Keratinocyte (primary cell): Measurements from ENCODE around the gene PRPSAP1. TPM values are rescaled to one million over a fixed set of nuclear protein-coding genes. Genes with fewer than 3 reads are reported as not detected.

Source experiments
- DNase-seq: peaks from one replicate; pipeline ENCODE4 v3.0.0-alpha.2; 2011; ENCODE audit warnings: low read depth, missing footprints, low spot score
- FAIRE-seq: peaks from 2 replicates; lab custom pipeline; 2011; peaks lifted over from hg19 to GRCh38; lab: Jason Lieb, UNC
- H2AFZ ChIP-seq: 2 replicates; pipeline ENCODE4 v1.6.0; 2012; ENCODE audit warnings: low read length, control low read depth, inconsistent platforms; ENCODE audit not compliant: control insufficient read depth
- H3K27ac ChIP-seq: 2 replicates; pipeline ENCODE4 v1.5.1; 2011; ENCODE audit warnings: low read length; ENCODE audit not compliant: control insufficient read depth, insufficient read depth
- H3K27me3 ChIP-seq: 3 replicates; pipeline ENCODE4 v1.6.0; 2011; ENCODE audit warnings: low read length; ENCODE audit not compliant: control insufficient read depth, insufficient read depth; ENCODE audit errors: extremely low read depth
- H3K36me3 ChIP-seq, 2 experiments: 2 replicates in 1 of 2; 3 replicates in 1 of 2; pipeline ENCODE4 v1.5.1; 2011; ENCODE audit warnings: low read length in 2 of 2, mild to moderate bottlenecking in 1 of 2; ENCODE audit not compliant: control insufficient read depth in 2 of 2, insufficient read depth in 2 of 2; ENCODE audit errors: extremely low read depth in 1 of 2
- H3K4me1 ChIP-seq: 3 replicates; pipeline ENCODE4 v1.5.1; 2011; ENCODE audit warnings: low read length; ENCODE audit not compliant: control insufficient read depth, insufficient read depth; ENCODE audit errors: extremely low read depth
- H3K4me2 ChIP-seq: 3 replicates; pipeline ENCODE4 v1.6.0; 2011; ENCODE audit warnings: low read depth, low read length; ENCODE audit not compliant: control insufficient read depth, insufficient read depth; ENCODE audit errors: extremely low read depth
- H3K4me3 ChIP-seq, 3 experiments: fragments of 200-600 bp in 1 of 3; sonication (generic) in 1 of 3; 2 replicates in 2 of 3; 3 replicates in 1 of 3; pipeline ENCODE4 v1.5.1; 2011 to 2016; ENCODE audit warnings: low read length in 3 of 3, mild to moderate bottlenecking in 3 of 3, control low read depth in 2 of 3, inconsistent platforms in 1 of 3, low read depth in 1 of 3, mixed read lengths in 1 of 3, mixed run types in 1 of 3, moderate library complexity in 1 of 3; ENCODE audit not compliant: control insufficient read depth in 2 of 3, insufficient read depth in 2 of 3; ENCODE audit errors: extremely low read depth in 1 of 3
- H3K79me2 ChIP-seq: 2 replicates; pipeline ENCODE4 v1.6.0; 2012; ENCODE audit warnings: low read length; ENCODE audit not compliant: control insufficient read depth, insufficient read depth
- H3K9ac ChIP-seq: 3 replicates; pipeline ENCODE4 v1.6.0; 2011; ENCODE audit warnings: low read length; ENCODE audit not compliant: control insufficient read depth, insufficient read depth; ENCODE audit errors: extremely low read depth
- H3K9me1 ChIP-seq: 3 replicates; pipeline ENCODE4 v1.6.0; 2011; ENCODE audit warnings: low read length; ENCODE audit not compliant: control insufficient read depth, insufficient read depth; ENCODE audit errors: extremely low read depth
- H3K9me3 ChIP-seq: 2 replicates; pipeline ENCODE4 v1.5.1; 2012; ENCODE audit warnings: low read depth, low read length; ENCODE audit not compliant: control insufficient read depth
- H4K20me1 ChIP-seq: 3 replicates; pipeline ENCODE4 v1.6.0; 2011; ENCODE audit warnings: low read length; ENCODE audit not compliant: control insufficient read depth, insufficient read depth; ENCODE audit errors: extremely low read depth
- EZH2 ChIP-seq: IDR thresholded peaks from one replicate; pipeline ENCODE4 v1.6.1; 2012; ENCODE audit warnings: inconsistent platforms, mild to moderate bottlenecking, low read length, moderate library complexity
- dilution Hi-C: fragments of 300-500 bp; cut with MboI; formaldehyde crosslinking; loops from one replicate; pipeline ENCODE4 v1.7.0; 2020; ENCODE audit warnings: low sequenced_read_pairs; ENCODE audit not compliant: extremely low pct_ligation_motif_present
- polyA plus RNA-seq, 5 experiments: library from polyadenylated mRNA; depleted of rRNA in 3 of 5; stranded (reverse) in 3 of 5; stranded (forward) in 1 of 5; unstranded in 1 of 5; fragments of >200 nt; gene quantifications; 1 replicate in 1 of 5; 2 replicates in 3 of 5; 3 replicates in 1 of 5; pipeline versions ENCODE4 v1.2.1 to v1.2.3, GENCODE V29; 2011 to 2012; ENCODE audit warnings: missing spikeins in 2 of 5, low read depth in 1 of 5, low replicate concordance in 1 of 5
- TF ChIP-seq, protein P1 (sequence below), 3 experiments: IDR thresholded peaks in 1 of 3; conservative IDR thresholded peaks in 1 of 3; optimal IDR thresholded peaks in 1 of 3; 2 replicates in 2 of 3; 3 replicates in 1 of 3; pipeline versions ENCODE3 to v1.5.1; 2011; ENCODE audit warnings: low read length in 3 of 3, mild to moderate bottlenecking in 3 of 3, moderate library complexity in 2 of 3, control low read depth in 1 of 3, inconsistent platforms in 1 of 3; ENCODE audit not compliant: insufficient read depth in 2 of 3; ENCODE audit errors: extremely low read depth in 1 of 3

PRPSAP1 gene
- polyA plus RNA-seq, 1 donor (not counting 4 experiments of a cell fraction or from before 2014, with no cell fraction given) = 51.4 TPM

DNA sequence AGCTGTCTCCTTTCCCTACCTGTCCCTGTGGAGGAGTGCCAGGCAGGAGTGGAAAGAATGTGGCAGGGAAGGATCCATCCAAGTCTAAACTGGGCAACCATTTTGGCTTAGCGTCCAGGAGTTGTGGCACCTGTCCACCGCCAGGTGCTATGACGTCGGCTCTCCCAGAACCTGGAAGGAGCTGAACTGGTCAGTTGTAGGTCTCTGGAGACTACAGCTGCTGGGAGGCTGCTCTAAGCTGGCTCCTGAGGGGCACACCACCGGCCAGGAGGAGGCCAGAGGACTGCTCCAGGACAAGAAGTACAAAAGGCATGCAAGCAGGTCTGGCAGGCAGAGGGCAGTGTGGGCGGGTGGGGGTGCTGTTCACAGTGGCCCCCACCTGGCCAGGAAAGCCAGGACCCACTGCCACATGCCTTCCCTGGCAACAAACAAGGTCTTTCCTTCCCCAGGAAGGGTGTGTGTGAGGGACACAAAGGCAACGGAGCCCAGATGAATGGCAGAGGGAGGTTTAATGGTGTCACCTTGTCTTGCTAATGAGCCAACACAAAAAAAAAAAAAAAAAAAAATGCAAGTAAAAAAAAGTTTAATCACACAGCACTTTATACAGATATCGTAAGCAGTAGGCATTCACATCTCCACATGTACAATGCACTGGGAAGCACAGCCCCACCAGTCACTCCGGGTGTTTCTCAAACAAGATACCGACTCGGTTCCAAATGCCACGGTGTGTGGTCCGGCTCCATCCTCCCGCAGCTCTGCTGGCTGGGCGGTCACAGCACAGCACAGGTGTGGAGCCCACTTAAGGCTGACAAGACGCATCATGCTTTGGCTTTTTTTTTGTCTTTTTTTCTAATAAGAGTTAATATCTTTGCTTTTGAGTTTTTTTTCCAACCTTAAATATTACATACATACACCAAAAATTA is 35.5 kb upstream of the PRPSAP1 start:
- FAIRE-seq (no peak), DNase-seq (no peak)
- H3K27ac ChIP-seq = no peak overlapping the region
- no peaks in the 10 kb centered on the region for H3K9me1 ChIP-seq
- no peak overlapping the region for H3K4me2 ChIP-seq
- TF ChIP-seq EZH2 = no peak
- TF ChIP-seq, protein P1, sequence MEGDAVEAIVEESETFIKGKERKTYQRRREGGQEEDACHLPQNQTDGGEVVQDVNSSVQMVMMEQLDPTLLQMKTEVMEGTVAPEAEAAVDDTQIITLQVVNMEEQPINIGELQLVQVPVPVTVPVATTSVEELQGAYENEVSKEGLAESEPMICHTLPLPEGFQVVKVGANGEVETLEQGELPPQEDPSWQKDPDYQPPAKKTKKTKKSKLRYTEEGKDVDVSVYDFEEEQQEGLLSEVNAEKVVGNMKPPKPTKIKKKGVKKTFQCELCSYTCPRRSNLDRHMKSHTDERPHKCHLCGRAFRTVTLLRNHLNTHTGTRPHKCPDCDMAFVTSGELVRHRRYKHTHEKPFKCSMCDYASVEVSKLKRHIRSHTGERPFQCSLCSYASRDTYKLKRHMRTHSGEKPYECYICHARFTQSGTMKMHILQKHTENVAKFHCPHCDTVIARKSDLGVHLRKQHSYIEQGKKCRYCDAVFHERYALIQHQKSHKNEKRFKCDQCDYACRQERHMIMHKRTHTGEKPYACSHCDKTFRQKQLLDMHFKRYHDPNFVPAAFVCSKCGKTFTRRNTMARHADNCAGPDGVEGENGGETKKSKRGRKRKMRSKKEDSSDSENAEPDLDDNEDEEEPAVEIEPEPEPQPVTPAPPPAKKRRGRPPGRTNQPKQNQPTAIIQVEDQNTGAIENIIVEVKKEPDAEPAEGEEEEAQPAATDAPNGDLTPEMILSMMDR (optimal IDR thresholded peaks at IDR 0.05 in 1 of 3, IDR thresholded peaks at IDR 0.05 in 1 of 3, conservative IDR thresholded peaks at IDR 0.05 in 1 of 3; ENCODE audit: extremely low read depth in 1 of 3, insufficient read depth in 2 of 3, low read length in 3 of 3) = peak in 2 of 3 experiments; percentile 18 to 46
- H3K9me3 ChIP-seq = no peaks in the 10 kb centered on the region
- no peak overlapping the region for H2AFZ ChIP-seq
- peaks cover 34% of the 10 kb centered on the region for H3K79me2 ChIP-seq
- H3K4me3 ChIP-seq = no peak overlapping the region
- dilution Hi-C loops = no loop called here
- H3K36me3 ChIP-seq = peaks cover 20 to 33% of the 10 kb centered on the region in 2 experiments
- peaks cover 5% of the 10 kb centered on the region for H4K20me1 ChIP-seq
- H3K4me1 ChIP-seq = peaks cover 12% of the 10 kb centered on the region
- H3K27me3 ChIP-seq = no peaks in the 10 kb centered on the region
- H3K9ac ChIP-seq = no peak overlapping the region

DNA sequence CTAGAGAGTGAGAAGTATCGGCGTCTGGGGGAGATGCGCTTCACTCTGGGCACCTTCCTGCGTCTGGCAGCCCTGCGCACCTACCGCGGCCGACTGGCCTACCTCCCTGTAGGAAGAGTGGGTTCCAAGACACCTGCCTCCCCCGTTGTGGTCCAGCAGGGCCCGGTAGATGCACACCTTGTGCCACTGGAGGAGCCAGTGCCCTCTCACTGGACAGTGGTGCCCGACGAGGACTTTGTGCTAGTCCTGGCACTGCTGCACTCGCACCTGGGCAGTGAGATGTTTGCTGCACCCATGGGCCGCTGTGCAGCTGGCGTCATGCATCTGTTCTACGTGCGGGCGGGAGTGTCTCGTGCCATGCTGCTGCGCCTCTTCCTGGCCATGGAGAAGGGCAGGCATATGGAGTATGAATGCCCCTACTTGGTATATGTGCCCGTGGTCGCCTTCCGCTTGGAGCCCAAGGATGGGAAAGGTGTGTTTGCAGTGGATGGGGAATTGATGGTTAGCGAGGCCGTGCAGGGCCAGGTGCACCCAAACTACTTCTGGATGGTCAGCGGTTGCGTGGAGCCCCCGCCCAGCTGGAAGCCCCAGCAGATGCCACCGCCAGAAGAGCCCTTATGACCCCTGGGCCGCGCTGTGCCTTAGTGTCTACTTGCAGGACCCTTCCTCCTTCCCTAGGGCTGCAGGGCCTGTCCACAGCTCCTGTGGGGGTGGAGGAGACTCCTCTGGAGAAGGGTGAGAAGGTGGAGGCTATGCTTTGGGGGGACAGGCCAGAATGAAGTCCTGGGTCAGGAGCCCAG is 33.5 kb upstream of the PRPSAP1 start:
- dilution Hi-C loops = no loop called here
- no peaks in the 10 kb centered on the region for H3K9me1 ChIP-seq
- H2AFZ ChIP-seq = no peak overlapping the region
- peaks cover 19% of the 10 kb centered on the region for H3K4me1 ChIP-seq
- peak overlapping the region; percentile 90 for H3K4me2 ChIP-seq
- FAIRE-seq (no peak), DNase-seq (no peak)
- H4K20me1 ChIP-seq = peaks cover 5% of the 10 kb centered on the region
- no peak overlapping the region for H3K27ac ChIP-seq
- H3K27me3 ChIP-seq = no peaks in the 10 kb centered on the region
- H3K79me2 ChIP-seq = peaks cover 34% of the 10 kb centered on the region
- H3K36me3 ChIP-seq = peaks cover 20 to 25% of the 10 kb centered on the region in 2 experiments
- TF ChIP-seq EZH2 = no peak
- TF ChIP-seq, protein P1 (optimal IDR thresholded peaks at IDR 0.05 in 1 of 3, IDR thresholded peaks at IDR 0.05 in 1 of 3, conservative IDR thresholded peaks at IDR 0.05 in 1 of 3; ENCODE audit: extremely low read depth in 1 of 3, insufficient read depth in 2 of 3, low read length in 3 of 3) = no peak
- H3K4me3 ChIP-seq = peak overlapping the region in 1 of 3 experiments; percentile 76
- H3K9me3 ChIP-seq = no peaks in the 10 kb centered on the region
- no peak overlapping the region for H3K9ac ChIP-seq
